Measurements from ENCODE around the gene TTC38. TPM values are rescaled to one million over a fixed set of nuclear protein-coding genes. Genes with fewer than 3 reads are reported as not detected.

TTC38 gene
- total RNA-seq, 1 donor from 2014 or later, result 16.1 TPM

DNA sequence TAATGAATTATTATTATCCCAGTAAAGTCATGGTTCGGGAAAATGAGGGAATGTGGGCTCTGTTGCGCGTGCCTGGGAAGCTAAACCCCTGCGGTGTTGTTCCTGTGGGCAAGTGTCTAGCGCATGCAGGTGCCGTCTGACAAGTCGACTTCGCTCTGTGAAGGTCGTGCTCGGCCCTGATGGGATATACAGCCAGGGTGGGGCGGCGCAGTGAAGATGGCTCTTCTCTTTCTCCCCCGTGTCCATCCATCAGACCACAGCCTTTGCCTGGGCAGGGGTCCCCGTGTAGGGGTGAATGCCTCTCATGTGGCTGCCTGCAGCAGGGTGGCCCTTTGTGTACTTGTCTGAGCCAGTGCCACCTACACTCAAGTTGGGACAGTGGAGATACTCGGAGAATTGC lies 54.9 kb downstream of the TTC38 start:
- H3K27me3 ChIP-seq (ENCODE audit: insufficient read depth, low read length), result no peaks in the 10 kb centered on the region
- H3K27ac ChIP-seq (ENCODE audit: low read depth, low read length), result no peak overlapping the region
- peaks cover 1% of the 10 kb centered on the region for H3K36me3 Mint-ChIP-seq (ENCODE audit: low read depth, unreplicated experiment)
- H3K79me2 ChIP-seq (ENCODE audit: insufficient read depth, low read length), result peaks cover 44% of the 10 kb centered on the region
- no peak overlapping the region for H3K9ac ChIP-seq (ENCODE audit: low read length)
- H2AFZ ChIP-seq (ENCODE audit: low read depth, low read length), result no peak overlapping the region
- peaks cover 6% of the 10 kb centered on the region for H4K20me1 ChIP-seq (ENCODE audit: insufficient read depth, low read length)
- no peaks in the 10 kb centered on the region for H3K4me1 Mint-ChIP-seq (ENCODE audit: low read depth, unreplicated experiment)
- H3K4me1 ChIP-seq (ENCODE audit: insufficient read depth, low read length), result no peaks in the 10 kb centered on the region
- no peak overlapping the region for H3K4me3 ChIP-seq (ENCODE audit: insufficient read depth, low read depth, low read length)
- TF ChIP-seq EZH2 (IDR thresholded peaks at IDR 0.05; ENCODE audit: insufficient read depth, low read length), result no peak
- TF ChIP-seq, protein P1, sequence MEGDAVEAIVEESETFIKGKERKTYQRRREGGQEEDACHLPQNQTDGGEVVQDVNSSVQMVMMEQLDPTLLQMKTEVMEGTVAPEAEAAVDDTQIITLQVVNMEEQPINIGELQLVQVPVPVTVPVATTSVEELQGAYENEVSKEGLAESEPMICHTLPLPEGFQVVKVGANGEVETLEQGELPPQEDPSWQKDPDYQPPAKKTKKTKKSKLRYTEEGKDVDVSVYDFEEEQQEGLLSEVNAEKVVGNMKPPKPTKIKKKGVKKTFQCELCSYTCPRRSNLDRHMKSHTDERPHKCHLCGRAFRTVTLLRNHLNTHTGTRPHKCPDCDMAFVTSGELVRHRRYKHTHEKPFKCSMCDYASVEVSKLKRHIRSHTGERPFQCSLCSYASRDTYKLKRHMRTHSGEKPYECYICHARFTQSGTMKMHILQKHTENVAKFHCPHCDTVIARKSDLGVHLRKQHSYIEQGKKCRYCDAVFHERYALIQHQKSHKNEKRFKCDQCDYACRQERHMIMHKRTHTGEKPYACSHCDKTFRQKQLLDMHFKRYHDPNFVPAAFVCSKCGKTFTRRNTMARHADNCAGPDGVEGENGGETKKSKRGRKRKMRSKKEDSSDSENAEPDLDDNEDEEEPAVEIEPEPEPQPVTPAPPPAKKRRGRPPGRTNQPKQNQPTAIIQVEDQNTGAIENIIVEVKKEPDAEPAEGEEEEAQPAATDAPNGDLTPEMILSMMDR (IDR thresholded peaks at IDR 0.05; ENCODE audit: insufficient read depth, low read depth, low read length), result no peak
- FAIRE-seq, result no peak
- DNase-seq (ENCODE audit: low read depth), result no peak
- H3K4me2 ChIP-seq (ENCODE audit: low read length), result no peak overlapping the region
- no peak overlapping the region for H3K4me3 Mint-ChIP-seq (ENCODE audit: unreplicated experiment)
- H3K27ac Mint-ChIP-seq (ENCODE audit: unreplicated experiment), result no peak overlapping the region
- peaks cover 10% of the 10 kb centered on the region for H3K27me3 Mint-ChIP-seq (ENCODE audit: low read depth, unreplicated experiment)
- H3K36me3 ChIP-seq (ENCODE audit: insufficient read depth, low read length), result peaks cover 6% of the 10 kb centered on the region
- no peaks in the 10 kb centered on the region for H3K9me3 ChIP-seq (ENCODE audit: insufficient read depth, low read depth, low read length)
- H3K9me3 Mint-ChIP-seq (ENCODE audit: unreplicated experiment), result no peaks in the 10 kb centered on the region

DNA sequence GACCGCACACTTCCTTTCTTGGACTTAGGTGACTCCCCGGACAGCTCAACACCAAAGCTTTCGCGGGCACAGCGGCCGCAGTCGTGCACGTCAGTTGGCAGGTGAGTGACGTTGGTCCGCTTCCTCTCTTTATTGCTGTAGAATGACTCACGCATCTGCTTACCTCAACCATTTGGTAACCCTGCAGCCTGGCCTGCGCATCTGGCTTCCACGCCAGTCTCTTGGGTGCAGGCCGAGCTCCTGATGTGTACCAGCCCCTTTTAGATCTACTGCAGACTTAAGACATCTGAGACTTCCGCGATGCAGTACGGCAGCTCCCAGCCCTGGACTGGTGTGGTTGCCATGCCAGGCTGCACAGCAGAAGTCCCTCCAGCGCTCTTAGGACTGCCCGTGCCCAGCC lies 55.4 kb downstream of the TTC38 start:
- TF ChIP-seq, protein P1 (IDR thresholded peaks at IDR 0.05; ENCODE audit: insufficient read depth, low read depth, low read length), result no peak
- TF ChIP-seq EZH2 (IDR thresholded peaks at IDR 0.05; ENCODE audit: insufficient read depth, low read length), result no peak
- Histone ChIP-seq H3K9me3 (ENCODE audit: insufficient read depth, low read depth, low read length) (no peaks in the 10 kb centered on the region), H3K27ac (ENCODE audit: low read depth, low read length) (no peak overlapping the region), H3K4me1 (ENCODE audit: insufficient read depth, low read length) (no peaks in the 10 kb centered on the region), H3K79me2 (ENCODE audit: insufficient read depth, low read length) (peaks cover 40% of the 10 kb centered on the region), H4K20me1 (ENCODE audit: insufficient read depth, low read length) (peaks cover 3% of the 10 kb centered on the region), H3K9ac (ENCODE audit: low read length) (no peak overlapping the region), H2AFZ (ENCODE audit: low read depth, low read length) (no peak overlapping the region), H3K4me3 (ENCODE audit: insufficient read depth, low read depth, low read length) (no peak overlapping the region), H3K27me3 (ENCODE audit: insufficient read depth, low read length) (no peaks in the 10 kb centered on the region), H3K4me2 (ENCODE audit: low read length) (no peak overlapping the region), H3K36me3 (ENCODE audit: insufficient read depth, low read length) (peaks cover 7% of the 10 kb centered on the region)
- H3K4me1 Mint-ChIP-seq (ENCODE audit: low read depth, unreplicated experiment), result no peaks in the 10 kb centered on the region
- no peak overlapping the region for H3K4me3 Mint-ChIP-seq (ENCODE audit: unreplicated experiment)
- no peak overlapping the region for H3K27ac Mint-ChIP-seq (ENCODE audit: unreplicated experiment)
- peaks cover 1% of the 10 kb centered on the region for H3K36me3 Mint-ChIP-seq (ENCODE audit: low read depth, unreplicated experiment)
- peaks cover 10% of the 10 kb centered on the region for H3K27me3 Mint-ChIP-seq (ENCODE audit: low read depth, unreplicated experiment)
- no peaks in the 10 kb centered on the region for H3K9me3 Mint-ChIP-seq (ENCODE audit: unreplicated experiment)
- DNase-seq (ENCODE audit: low read depth) (no peak), FAIRE-seq (no peak)

DNA sequence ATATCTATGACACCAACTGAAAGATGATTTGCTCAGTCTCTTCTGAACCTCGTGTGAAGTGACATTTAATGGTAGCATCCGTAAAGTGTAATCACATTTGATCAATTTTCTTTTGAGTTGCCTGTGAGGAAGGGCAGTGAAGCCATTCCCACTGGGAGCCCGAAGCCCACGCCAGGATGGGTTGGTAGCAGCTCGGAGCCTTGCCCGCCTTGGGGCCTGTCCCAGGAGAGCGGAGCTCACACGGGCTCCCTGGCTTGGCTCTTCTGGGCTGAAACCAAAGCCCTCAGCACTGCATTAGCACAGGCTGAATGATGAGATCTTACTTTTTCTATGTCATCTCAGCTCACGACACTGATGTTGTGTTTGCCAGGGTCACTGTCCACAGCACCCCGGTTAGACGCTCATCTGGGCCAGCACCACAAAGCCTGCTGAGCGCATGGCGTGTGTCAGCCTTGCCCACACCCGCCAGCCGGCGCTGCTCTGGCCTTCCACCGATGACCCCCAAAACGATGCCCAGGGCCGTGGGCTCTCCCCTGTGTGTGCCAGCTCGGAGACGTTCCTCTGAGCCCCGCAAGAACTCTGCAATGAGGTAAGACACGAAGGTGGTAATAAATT lies 58.4 kb downstream of the TTC38 start:
- H3K36me3 ChIP-seq (ENCODE audit: insufficient read depth, low read length), result peaks cover 7% of the 10 kb centered on the region
- no peak for TF ChIP-seq EZH2 (IDR thresholded peaks at IDR 0.05; ENCODE audit: insufficient read depth, low read length)
- TF ChIP-seq, protein P1 (IDR thresholded peaks at IDR 0.05; ENCODE audit: insufficient read depth, low read depth, low read length), result no peak

More for the DNA sequence above, 58.4 kb downstream of the TTC38 start:
- peaks cover 1% of the 10 kb centered on the region for H3K36me3 Mint-ChIP-seq (ENCODE audit: low read depth, unreplicated experiment)
- no peak overlapping the region for H3K4me3 Mint-ChIP-seq (ENCODE audit: unreplicated experiment)
- no peak overlapping the region for H3K4me2 ChIP-seq (ENCODE audit: low read length)
- DNase-seq (ENCODE audit: low read depth) (no peak), FAIRE-seq (no peak)
- no peaks in the 10 kb centered on the region for H4K20me1 ChIP-seq (ENCODE audit: insufficient read depth, low read length)
- H3K27ac ChIP-seq (ENCODE audit: low read depth, low read length), result no peak overlapping the region
- peaks cover 5% of the 10 kb centered on the region for H3K27me3 Mint-ChIP-seq (ENCODE audit: low read depth, unreplicated experiment)
- no peak overlapping the region for H2AFZ ChIP-seq (ENCODE audit: low read depth, low read length)
- no peaks in the 10 kb centered on the region for H3K4me1 Mint-ChIP-seq (ENCODE audit: low read depth, unreplicated experiment)
- no peaks in the 10 kb centered on the region for H3K27me3 ChIP-seq (ENCODE audit: insufficient read depth, low read length)
- H3K9me3 ChIP-seq (ENCODE audit: insufficient read depth, low read depth, low read length), result no peaks in the 10 kb centered on the region
- H3K4me3 ChIP-seq (ENCODE audit: insufficient read depth, low read depth, low read length), result no peak overlapping the region
- H3K9me3 Mint-ChIP-seq (ENCODE audit: unreplicated experiment), result no peaks in the 10 kb centered on the region
- H3K9ac ChIP-seq (ENCODE audit: low read length), result no peak overlapping the region
- H3K79me2 ChIP-seq (ENCODE audit: insufficient read depth, low read length), result peaks cover 9% of the 10 kb centered on the region
- no peaks in the 10 kb centered on the region for H3K4me1 ChIP-seq (ENCODE audit: insufficient read depth, low read length)
- H3K27ac Mint-ChIP-seq (ENCODE audit: unreplicated experiment), result no peak overlapping the region

Measured in astrocyte (in vitro differentiated cells and primary cell).